Right lobe of liver (tissue), 6 donors: ENCODE results near the gene ANKRD33B. TPM values are rescaled to one million over a fixed set of nuclear protein-coding genes. Genes with fewer than 3 reads are reported as not detected.
A peak's percentile ranks its signal among the peaks of the same experiment; 100 is the strongest.

ENCODE experiments used
- ATAC-seq, 4 donors: fragments of 200-7000 bp; cut with Tn5 transposase; one replicate each; pipeline ENCODE4 v1.9.1; 2020; ENCODE audit warnings: mild to moderate bottlenecking in 4 of 4, moderate library complexity in 4 of 4
- DNase-seq, 3 donors: peaks; one replicate each; pipeline ENCODE4 v3.0.0-alpha.2; 2020
- H3K27ac ChIP-seq, 3 donors: fragments of 200-600 bp; one replicate each; pipeline ENCODE4 v1.8.0; 2022
- H3K27me3 ChIP-seq, 2 donors: fragments of 200-600 bp; one replicate each; pipeline ENCODE4 v1.8.0; 2022
- H3K36me3 ChIP-seq, 4 donors: fragments of 200-600 bp; sonication (generic) in 1 of 4; one replicate each; pipeline versions ENCODE4 v1.5.1 to v1.8.0; 2017 to 2022; ENCODE audit warnings: control low read depth in 1 of 4
- H3K4me1 ChIP-seq, 4 donors: fragments of 200-600 bp; sonication (generic) in 1 of 4; one replicate each; pipeline versions ENCODE4 v1.5.1 to v1.8.0; 2017 to 2022; ENCODE audit warnings: control low read depth in 1 of 4
- H3K4me3 ChIP-seq, 3 donors: fragments of 200-600 bp; one replicate each; pipeline ENCODE4 v1.8.0; 2022
- H3K9me3 ChIP-seq, 4 donors: fragments of 200-600 bp; sonication (generic) in 1 of 4; one replicate each; pipeline versions ENCODE4 v1.5.1 to v1.8.0; 2017 to 2022; ENCODE audit warnings: control low read depth in 1 of 4
- CTCF ChIP-seq, 4 donors: fragments of 200-600 bp in 3 of 4; fragments of 450-650 bp in 1 of 4; IDR thresholded peaks; one replicate each; pipeline versions ENCODE4 v1.5.1 to v1.8.0; 2016 to 2022; ENCODE audit warnings: antibody characterized with exemption in 4 of 4, mild to moderate bottlenecking in 2 of 4
- POLR2A ChIP-seq: fragments of 450-650 bp; IDR thresholded peaks from one replicate; pipeline ENCODE4 v1.6.1; 2017; ENCODE audit warnings: antibody characterized with exemption, mild to moderate bottlenecking
- WGBS: methylation state at CpG from one replicate; pipeline ENCODE4 v1.1.6; 2018; ENCODE audit warnings: low coverage, low lambda C conversion rate; ENCODE audit not compliant: insufficient coverage; ENCODE audit errors: missing lambda C conversion rate; 5-methylcytosine and 5-hydroxymethylcytosine counted together
- intact Hi-C, 2 donors: fragments of 100-400 bp; cut with DNase I; formaldehyde crosslinking; loops; one replicate each; pipeline versions ENCODE4 v1.11.2 to v1.14.1; 2022
- total RNA-seq, 6 experiments: library from RNA; depleted of rRNA in 2 of 6; stranded (reverse); fragments of >200 nt in 2 of 6; fragmentation: NEBNext Ultra II Directional in 3 of 6; extraction: Animal tissue kit (Norgen Biotek cat#: 25700) in 3 of 6; gene quantifications; one replicate each; pipeline versions ENCODE4 v1.1.0 to v1.2.4, GENCODE V29; 2016 to 2023
- donor health status: DM: no; HTN: yes; CAD: no.
- donor health status: DM: no; HTN: no; CAD: no.
- donor health status: DM: no; HTN: no; CAD: no.
- donor health status: DM: no; HTN: yes; CAD: no.
- donor health status: DM: no; HTN: yes; CAD: no.

ANKRD33B gene
- total RNA-seq, 6 experiments from 2014 or later, result 0.16 to 1.3 (median 0.29) TPM

GRCh38 chr5:10653043-10653442 lies 89.2 kb downstream of the ANKRD33B start:
- intact Hi-C loops, result no loop called here
- no peak overlapping the region for H3K4me3 ChIP-seq
- no peaks in the 10 kb centered on the region for H3K4me1 ChIP-seq
- 14% methylated on average over 2 of the region's 4 CpGs for WGBS
- H3K36me3 ChIP-seq, result no peaks in the 10 kb centered on the region
- peak in 1 of 3 donors; percentile 26 for DNase-seq
- H3K27ac ChIP-seq, result no peak overlapping the region
- TF ChIP-seq POLR2A, result no peak
- H3K27me3 ChIP-seq, result no peaks in the 10 kb centered on the region
- no peaks in the 10 kb centered on the region for H3K9me3 ChIP-seq
- ATAC-seq, result no peak

- no peak overlapping the region for H3K27ac ChIP-seq
- 80% methylated on average over 6 of the region's 12 CpGs for WGBS
- no peak for TF ChIP-seq CTCF (IDR thresholded peaks at IDR 0.05)
- no peak for TF ChIP-seq POLR2A
- H3K4me3 ChIP-seq, result no peak overlapping the region
- intact Hi-C loops, result no loop called here
- H3K4me1 ChIP-seq, result no peaks in the 10 kb centered on the region
- ATAC-seq, result no peak
- H3K27me3 ChIP-seq, result no peaks in the 10 kb centered on the region
- peak in 1 of 3 donors; percentile 35 for DNase-seq
- no peaks in the 10 kb centered on the region for H3K9me3 ChIP-seq
- H3K36me3 ChIP-seq, result no peaks in the 10 kb centered on the region
Measured at GRCh38 chr5:10653751-10654400, 90.0 kb downstream of the ANKRD33B start.

- Histone ChIP-seq H3K27ac (no peak overlapping the region), H3K4me1 (no peaks in the 10 kb centered on the region), H3K36me3 (no peaks in the 10 kb centered on the region), H3K27me3 (no peaks in the 10 kb centered on the region), H3K9me3 (no peaks in the 10 kb centered on the region), H3K4me3 (no peak overlapping the region)
- TF ChIP-seq CTCF (IDR thresholded peaks at IDR 0.05) (no peak), POLR2A (no peak)
- ATAC-seq (no peak), DNase-seq (peak in 1 of 3 donors; percentile 7)
- intact Hi-C loops, result no loop called here
- 76% methylated on average over 8 of the region's 13 CpGs for WGBS
Measured at GRCh38 chr5:10654566-10654965, 90.7 kb downstream of the ANKRD33B start.

GRCh38 chr5:10655161-10655971 lies 91.5 kb downstream of the ANKRD33B start:
- 80% methylated on average over 11 of the region's 29 CpGs for WGBS
- DNase-seq (peak in 1 of 3 donors; percentile 33), ATAC-seq (no peak)
- H3K9me3 ChIP-seq, result no peaks in the 10 kb centered on the region
- H3K27ac ChIP-seq, result no peak overlapping the region
- H3K4me1 ChIP-seq, result no peaks in the 10 kb centered on the region
- H3K4me3 ChIP-seq, result no peak overlapping the region
- TF ChIP-seq CTCF (IDR thresholded peaks at IDR 0.05) (no peak), POLR2A (no peak)
- no peaks in the 10 kb centered on the region for H3K27me3 ChIP-seq
- no peaks in the 10 kb centered on the region for H3K36me3 ChIP-seq
- intact Hi-C loops, result no loop called here
